HG02759 (cell line): ENCODE data around the gene RBM47.
"Not testable (repeated sequence)": the region's sequence is repeated elsewhere in the genome, so short reads cannot be mapped to it uniquely, and the experiment has no call there.

Experiments used
- ATAC-seq: cut with Tn5 transposase; IDR thresholded peaks from one replicate; pipeline ENCODE4 v1.9.1; 2021; ENCODE audit warnings: mild to moderate bottlenecking, moderate library complexity; ENCODE audit not compliant: unreplicated experiment

The RBM47 gene

DNA sequence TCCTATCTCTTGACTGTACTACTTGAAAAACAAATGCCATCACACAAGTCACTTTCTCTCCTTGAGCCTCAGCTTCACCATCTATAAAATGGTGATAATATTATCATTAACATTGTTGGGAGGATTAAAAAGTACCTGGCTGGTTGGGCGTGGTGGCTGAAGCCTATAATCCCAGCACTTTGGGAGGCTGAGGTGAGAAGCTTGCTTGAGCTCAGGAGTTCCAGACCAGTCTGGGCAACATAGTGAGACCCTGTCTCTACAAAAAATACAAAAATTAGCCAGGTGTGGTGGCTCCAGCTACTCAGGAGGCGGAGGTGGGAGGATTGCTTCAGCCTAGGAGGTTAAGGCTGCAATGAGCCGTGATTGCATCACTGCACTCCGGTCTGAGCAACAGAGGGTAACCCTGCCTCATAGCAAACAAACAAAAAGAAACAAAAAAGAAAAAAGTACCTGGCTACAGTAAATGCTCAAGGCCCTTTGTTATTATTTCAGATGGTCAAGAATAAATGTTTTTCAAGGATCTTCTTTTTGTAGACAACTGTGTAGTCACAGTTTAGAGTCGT lies 174.2 kb downstream of the RBM47 start:
- no peak for ATAC-seq

DNA sequence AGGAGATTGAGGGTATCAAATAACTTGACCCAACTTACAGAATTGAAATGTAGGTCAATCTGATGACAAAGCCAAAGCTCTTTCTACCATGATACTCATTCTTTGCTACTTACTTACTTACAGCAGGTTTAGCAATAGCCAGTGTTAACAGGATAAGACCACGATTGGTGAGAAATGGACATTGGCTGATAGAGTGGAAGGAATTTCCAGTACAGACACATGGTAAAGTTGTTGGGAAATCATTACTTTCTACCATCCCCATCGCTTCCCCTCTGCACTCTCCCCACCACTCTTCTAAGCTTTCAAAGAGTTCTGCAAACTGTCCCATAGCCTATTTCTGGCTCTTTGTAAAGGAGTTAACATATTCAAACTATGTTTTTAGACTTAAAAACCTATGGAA lies 174.8 kb downstream of the RBM47 start:
- ATAC-seq, result no peak

DNA sequence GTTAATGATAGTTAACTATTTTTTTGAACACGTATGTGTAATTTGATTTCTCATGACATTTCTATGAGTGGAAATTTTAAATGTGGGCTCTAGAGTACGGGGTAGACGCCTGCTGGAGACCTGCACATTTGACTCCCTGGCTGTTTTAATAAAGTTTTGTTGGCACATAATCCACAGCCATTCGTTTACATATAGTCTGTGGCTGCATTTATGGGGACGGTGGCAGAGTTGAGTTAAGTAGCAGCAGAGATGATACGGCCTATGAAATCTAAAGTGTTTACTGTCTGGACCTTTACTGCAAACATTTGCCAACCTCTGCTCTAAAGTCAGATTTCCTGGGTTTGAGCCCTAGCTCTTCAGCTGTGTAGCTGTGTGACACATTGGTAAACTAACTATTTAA lies 175.8 kb downstream of the RBM47 start:
- no peak for ATAC-seq

- ATAC-seq, result no peak
These were observed 180.8 kb downstream of the RBM47 start for GRCh38 chr4:40448875-40449274.

DNA sequence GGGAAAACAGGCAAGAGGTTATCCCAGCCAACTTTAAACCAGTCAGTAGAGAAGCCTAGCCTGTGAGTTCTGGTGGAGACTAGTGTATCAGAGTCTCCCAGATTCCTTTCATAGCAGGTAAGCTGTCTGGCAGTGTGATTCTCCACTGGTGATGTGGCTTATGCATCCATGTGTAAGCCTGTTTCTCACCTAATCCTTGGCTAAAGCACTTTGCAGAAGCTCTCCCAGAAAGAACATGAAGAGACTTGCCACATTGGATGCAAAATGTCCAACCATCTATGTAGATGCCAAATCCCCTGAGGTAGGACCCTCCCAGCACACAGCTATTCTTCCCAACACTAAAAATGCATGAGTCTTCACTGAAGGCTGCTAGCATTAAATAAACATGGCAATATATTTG lies 182.8 kb downstream of the RBM47 start:
- ATAC-seq, result no peak

DNA sequence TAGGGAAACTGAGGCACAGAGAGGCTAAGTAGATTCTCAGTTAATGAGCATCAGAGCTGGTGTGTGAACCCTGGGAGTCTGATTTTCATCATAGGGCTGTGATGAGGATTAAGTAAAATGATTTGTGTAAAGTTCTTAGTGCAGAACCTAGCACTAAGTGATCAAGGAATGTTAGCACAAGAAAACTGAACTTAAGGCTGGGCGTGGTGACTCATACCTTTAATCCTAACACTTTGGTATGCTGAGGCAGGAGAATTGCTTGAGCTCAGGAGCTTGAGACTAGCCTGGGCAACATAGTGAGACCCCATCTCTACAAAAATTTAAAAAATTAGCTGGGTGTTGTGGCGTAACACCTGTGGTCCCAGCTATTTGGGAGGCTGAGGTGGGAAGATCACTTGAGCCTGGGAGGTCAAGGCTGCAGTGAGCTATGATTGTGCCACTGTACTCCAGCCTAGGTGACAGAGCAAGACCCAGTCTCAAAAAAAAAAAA lies 183.4 kb downstream of the RBM47 start:
- ATAC-seq, result not testable (repeated sequence)

GRCh38 chr4:40445671-40446070 lies 184.0 kb downstream of the RBM47 start:
- no peak for ATAC-seq

DNA sequence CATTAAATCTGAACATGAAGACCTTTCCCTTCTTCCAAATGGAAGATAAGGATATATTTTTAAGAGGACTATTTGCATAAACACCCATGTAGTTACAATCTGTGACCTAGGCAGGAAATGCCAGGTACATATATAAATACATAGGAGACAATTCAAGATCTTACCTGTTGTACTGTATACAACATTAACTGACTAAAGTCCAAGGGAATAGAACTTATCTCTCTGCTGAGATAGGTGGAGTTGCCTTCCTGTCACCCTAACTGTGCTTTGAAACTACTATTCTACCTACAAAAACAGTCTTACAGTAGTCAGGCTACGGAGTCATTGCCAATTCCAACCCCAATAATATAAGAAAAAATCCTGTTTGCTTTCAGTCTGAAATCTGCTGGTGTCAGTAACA lies 188.2 kb downstream of the RBM47 start:
- no peak for ATAC-seq

- ATAC-seq, result no peak
These were observed 190.1 kb downstream of the RBM47 start for GRCh38 chr4:40439519-40439918.

DNA sequence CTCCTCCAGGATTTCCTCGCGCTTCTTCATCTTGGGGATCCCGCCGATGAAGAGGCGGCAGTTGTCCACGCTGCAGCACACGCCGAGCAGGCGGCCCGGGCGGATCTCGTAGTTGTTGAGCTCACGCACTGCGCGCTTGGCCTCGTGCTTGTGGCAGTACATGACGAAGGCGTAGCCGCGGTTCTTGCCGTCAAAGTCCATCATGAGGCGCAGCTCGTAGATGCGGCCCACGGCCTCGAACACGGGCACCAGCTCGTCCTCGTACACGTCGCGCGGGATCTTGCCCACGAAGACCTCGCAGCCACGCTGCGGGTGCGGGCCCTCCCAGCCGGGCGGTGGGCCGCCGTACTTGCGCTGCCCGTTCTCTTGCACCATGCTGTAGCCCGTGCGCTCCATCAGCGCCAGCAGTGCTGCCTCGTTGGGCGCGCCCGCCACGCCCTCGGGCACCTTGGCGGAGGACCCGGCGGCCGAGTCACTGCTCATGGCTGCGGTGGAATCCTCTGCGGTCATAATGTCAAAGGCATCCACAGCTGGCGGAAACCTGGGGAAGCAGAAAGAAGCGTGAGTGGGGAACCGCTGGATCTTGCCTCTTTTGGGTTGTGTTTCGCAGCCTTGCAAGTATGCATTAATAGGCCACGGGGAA lies 191.2 kb downstream of the RBM47 start:
- ATAC-seq, result no peak

DNA sequence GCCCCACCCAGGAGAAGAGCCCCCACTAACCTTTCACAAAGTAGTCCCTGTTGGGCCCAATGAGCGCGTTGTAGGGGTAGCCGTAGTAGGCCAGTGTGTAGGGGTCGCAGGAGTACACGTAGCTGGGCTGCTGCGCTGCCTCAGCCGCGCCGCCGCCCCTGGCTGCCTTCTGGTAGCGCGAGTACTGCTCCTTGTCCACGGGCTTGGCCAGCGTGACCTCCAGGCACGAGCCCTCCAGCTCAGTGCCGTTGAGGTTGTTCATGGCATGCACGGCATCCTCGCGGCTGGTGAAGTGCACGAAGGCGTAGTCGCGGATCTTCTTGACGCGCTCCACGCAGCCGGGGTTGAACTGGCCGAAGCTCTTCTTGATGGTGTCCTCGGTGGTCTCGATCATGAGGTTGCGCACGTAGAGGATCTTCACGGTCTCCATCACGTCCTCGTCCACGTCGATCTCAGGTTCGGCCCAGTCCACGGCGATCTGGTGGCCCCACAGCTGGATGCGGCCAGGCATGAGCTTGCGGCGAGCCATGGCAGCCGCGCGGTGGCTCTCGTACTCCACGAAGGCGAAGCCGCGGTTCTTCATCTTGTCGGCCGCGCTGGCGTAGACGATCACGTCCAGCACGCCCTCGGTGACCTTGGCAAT lies 191.8 kb downstream of the RBM47 start:
- ATAC-seq, result no peak

GRCh38 chr4:40435306-40435705 lies 194.4 kb downstream of the RBM47 start:
- not testable (repeated sequence) for ATAC-seq

- no peak for ATAC-seq
These were observed 195.5 kb downstream of the RBM47 start for GRCh38 chr4:40434126-40434687.

DNA sequence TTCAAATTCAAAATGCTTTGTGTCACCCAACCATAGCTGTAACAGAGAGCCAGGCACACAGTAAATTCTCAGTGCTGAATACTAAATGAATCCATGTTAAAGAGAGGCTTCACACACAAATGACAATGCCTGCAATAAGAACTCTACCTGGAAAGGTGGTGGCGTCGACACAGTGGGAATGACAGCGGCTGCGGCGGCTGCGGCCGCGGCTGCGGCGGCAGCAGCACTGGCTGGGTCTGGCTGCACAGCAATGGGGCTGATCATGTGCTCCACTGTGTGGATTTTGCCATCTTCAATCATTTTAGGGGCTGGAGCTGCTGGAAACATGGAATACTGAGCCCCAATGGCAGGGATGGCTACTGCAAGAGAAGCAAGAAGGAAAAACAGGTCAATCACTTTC lies 197.2 kb downstream of the RBM47 start:
- no peak for ATAC-seq

- ATAC-seq, result not testable (repeated sequence)
These were observed 201.8 kb downstream of the RBM47 start for GRCh38 chr4:40427871-40428270.

DNA sequence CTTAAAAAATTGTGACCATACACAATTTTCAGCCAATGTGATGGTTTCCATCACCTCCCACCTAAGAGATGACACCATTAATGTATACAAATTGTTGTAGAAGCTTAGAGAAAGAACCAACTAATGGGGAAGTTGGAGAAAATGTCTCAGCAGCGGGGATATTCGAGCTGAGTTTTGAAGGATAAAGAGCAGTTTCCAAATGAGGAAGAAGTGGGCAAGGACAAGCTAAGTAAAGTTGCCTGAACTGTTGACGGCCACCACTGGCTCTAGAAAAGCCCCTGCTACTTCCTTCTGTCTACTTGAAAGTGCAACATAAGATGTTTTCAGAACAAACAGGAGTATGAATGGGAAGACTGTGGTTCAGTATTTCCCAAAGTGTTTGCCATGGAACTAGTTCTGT lies 202.5 kb downstream of the RBM47 start:
- ATAC-seq, result no peak

DNA sequence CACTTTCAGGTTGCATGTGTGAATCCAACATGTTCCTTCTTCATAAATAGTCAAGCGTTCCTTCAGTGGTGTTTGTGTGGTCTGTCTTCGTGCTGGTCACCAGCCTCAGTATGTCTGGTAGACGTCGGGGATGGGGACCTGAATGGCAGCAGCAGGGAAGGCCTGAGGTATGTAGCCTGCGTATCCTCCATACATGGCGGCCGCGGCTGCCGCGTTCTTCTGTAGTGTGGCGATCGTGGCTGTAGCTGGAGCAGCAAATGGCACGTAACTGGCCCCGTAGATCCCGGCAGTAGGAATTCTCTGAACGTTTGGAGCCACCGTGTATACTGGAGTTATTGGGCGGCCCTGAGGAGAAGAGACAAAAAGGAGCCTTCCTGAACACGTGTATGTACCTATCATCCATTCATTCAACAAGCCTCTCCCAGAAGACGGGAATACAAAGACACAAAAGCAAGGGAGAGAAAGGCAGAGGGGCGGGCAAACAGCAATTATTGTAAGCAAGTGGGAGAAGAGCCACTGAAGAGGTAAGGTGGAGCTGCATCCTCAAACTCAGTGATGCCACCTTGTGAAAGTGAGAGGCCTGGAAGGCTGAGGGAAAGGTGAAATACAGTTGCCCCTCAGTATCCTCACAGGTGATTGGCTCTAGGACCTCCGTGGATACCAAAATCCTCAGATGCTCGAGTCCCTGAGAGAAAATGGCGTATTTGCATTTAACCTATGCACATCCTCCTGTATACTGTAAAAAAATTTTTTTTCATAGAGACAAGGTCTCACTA lies 203.7 kb downstream of the RBM47 start:
- no peak for ATAC-seq

GRCh38 chr4:40423735-40424134 lies 205.9 kb downstream of the RBM47 start:
- ATAC-seq, result no peak

- no peak for ATAC-seq
These were observed 207.6 kb downstream of the RBM47 start for GRCh38 chr4:40421839-40422708.

GRCh38 chr4:40419231-40419912 lies 210.3 kb downstream of the RBM47 start:
- ATAC-seq, result no peak
